CD4-positive, alpha-beta T cell treated with Interleukin-12 subunit alpha and Interleukin-12 subunit beta, for 1 hour (primary cell): Measurements from ENCODE around the gene VPREB1.
"Not testable (repeated sequence)": the region's sequence is repeated elsewhere in the genome, so short reads cannot be mapped to it uniquely, and the experiment has no call there.

Experiments
- DNase-seq: peaks from one replicate; pipeline ENCODE4 v3.0.0-alpha.2; 2020

Gene VPREB1, protein sequence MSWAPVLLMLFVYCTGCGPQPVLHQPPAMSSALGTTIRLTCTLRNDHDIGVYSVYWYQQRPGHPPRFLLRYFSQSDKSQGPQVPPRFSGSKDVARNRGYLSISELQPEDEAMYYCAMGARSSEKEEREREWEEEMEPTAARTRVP

DNA sequence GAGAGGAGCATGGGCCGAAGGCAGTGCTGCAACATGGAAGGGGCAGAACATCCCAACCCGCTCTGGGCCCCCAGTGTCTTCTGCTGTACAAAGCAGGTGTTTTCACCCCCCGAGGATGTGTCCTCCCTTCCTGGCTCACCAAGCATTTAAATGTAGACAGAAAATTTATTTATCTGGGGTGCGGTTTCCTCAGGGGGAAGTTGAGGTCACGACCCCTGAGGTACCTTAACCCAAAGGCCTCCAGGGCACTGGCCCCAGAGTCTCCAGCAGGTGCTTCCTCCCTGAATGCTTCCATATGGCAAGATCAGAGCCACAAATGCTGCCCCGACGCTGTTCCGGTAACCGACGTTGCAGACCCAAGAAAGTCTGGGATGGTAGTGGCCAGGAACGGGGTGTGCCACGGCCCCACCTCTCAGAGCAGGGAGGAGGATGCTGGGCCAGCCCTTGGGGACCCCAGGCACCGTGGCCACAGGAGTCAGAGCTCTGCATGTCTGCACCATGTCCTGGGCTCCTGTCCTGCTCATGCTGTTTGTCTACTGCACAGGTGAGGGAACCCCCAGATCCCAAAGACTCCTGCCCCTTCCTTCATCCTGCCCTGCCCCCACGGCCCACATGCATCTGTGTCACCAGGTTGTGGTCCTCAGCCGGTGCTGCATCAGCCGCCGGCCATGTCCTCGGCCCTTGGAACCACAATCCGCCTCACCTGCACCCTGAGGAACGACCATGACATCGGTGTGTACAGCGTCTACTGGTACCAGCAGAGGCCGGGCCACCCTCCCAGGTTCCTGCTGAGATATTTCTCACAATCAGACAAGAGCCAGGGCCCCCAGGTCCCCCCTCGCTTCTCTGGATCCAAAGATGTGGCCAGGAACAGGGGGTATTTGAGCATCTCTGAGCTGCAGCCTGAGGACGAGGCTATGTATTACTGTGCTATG is at the start of gene VPREB1:
TSS of gene VPREB1 (plus strand) at position 471 of the 935 bp plus-strand sequence. CDS start at position 499, 28 bp downstream.
- no peak for DNase-seq

DNA sequence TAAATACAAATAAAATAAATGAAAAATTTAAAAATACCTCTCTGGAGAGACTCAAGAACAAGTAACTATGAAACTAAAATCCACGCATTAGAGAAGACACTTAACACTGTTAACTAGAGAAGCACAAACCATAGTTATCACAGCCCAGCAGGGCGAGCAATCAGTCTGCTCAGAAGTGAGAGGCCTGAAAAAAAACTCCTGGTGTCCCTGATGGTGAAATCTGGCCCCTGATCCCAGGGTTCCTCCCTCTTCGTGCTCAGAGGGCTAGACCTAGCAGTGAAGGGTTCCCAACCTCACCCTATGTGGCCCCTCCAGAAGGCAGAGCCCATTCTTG is 49.7 kb upstream of the VPREB1 start:
- DNase-seq, result no peak

DNA sequence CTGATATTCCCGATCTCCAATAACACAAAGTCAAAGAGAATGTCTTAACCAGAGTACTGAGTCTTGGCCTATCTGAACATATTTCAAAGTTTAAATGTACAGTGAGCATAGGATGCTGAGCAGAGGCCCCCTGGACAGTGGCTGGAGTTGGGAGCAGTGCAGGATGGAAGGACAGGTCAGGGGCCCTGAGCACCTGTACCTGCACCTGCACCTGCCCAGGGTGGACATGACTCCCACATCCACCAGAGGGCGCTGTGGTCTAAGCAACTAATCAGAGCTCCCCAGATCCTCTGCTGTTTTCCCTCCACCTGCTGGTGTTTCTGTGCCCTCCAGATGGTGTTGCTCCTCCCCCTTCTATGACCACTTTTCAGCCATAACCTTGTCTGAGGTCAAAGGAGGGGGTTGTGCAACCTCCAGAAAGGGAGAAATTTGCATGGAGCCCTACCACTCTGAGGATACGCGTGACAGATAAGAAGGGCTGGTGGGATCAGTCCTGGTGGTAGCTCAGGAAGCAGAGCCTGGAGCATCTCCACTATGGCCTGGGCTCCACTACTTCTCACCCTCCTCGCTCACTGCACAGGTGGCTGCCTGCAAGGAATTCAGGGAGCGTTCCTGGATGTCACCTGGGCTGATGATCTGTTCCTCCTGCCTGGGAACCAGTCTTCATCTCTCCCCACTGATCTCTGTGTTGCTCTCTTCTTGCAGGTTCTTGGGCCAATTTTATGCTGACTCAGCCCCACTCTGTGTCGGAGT is 49.1 kb upstream of the VPREB1 start:
- DNase-seq, result peak; percentile 75

DNA sequence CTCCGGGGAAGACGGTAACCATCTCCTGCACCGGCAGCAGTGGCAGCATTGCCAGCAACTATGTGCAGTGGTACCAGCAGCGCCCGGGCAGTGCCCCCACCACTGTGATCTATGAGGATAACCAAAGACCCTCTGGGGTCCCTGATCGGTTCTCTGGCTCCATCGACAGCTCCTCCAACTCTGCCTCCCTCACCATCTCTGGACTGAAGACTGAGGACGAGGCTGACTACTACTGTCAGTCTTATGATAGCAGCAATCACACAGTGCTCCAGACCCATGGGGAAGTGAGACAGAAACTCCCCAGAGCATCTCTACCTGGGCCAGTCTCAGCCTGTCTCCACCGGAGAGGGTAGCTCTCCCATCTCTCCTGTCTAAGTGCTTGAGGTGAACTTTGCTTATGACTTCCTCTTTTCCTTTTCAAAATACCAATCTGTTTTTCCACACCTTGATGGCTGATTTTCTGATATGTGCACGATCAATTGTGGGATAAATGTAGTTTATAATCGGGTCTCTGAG is 48.5 kb upstream of the VPREB1 start:
- DNase-seq, result no peak

DNA sequence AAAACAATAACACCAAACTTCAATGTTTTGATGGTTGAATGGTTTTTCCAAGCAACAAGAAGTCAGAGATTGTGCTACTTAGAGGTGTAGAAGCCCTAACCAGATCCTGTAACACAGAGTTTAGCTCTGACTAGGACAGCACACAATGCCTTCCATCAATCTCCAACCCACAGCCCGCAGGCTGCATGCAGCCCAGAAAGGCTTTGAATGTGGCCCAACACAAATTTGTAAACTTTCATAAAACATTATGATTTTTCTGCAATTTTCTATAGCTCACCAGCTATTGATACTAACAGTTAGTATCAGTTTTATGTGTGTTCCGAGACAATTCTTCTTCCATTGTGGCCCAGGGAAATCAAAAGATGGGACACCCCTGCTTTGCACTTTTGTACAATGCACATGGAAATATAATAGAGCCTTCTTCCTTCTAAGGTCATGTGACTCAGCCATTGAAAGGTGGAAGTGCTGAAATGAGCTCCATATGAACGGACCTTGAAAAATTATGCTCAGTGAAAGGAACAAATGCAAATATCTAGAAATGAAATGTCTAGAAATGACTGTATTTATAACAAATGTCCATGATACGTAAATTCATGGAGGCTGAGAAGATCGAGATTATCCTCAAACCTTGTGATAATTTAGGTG is 47.6 kb upstream of the VPREB1 start:
- no peak for DNase-seq

DNA sequence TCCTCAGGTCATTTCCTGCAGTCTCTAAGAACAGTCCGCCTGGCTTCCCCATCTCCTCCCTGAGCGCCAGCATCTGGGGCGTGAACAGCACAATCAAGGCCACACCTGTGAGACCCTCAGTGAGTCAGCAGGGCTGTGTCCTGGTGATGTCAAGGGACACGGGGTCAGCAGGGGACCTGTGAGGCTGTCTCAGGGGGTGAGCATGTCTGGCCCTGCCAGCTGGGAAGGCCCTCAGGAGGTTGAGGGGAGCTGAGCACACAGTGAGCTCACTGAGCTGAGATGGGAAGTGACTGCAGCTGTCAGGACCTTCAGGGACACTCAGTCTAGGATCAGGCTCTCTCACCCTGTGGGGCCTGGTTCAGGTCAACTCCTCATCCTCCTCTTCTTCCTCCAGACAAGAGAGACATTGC is 46.6 kb upstream of the VPREB1 start:
- DNase-seq, result no peak

DNA sequence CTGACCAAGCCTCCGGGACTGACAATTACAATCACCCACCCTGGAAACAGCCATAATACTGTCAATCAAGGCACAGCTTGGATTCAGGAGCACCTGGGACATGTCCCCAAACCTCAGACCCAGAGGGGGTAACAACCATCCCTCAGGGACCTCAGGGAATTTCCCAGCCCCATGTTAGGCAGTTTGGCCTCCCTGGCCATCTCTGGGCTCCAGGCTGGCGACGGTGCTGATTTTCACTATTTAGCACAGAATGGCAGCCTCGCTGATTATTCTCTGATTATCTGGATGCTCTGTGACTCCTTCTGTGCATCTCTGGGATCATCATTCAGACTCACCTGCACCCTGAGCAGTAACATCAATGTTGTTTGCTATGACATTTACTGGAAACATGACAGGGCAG is 45.8 kb upstream of the VPREB1 start:
- no peak for DNase-seq

DNA sequence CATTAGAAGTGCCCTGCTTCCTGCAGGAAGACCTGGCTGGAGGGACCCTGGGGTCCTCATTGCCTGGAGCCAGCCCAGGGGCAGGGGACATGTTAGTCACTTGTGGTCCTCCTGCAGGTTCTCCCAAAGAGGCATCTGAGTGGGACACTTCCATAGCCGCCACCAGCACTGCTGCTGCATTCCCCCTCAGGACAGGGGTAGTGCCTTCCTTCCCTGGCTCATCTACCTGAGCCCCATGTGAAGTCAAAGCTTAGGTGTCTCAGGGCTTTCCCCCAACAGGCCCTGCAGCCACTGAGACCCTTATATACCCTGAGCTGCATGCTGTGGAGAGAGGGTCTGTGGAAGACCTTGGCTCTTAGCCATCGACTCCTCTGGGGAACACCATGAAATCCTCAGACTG is 45.0 kb upstream of the VPREB1 start:
- no peak for DNase-seq

DNA sequence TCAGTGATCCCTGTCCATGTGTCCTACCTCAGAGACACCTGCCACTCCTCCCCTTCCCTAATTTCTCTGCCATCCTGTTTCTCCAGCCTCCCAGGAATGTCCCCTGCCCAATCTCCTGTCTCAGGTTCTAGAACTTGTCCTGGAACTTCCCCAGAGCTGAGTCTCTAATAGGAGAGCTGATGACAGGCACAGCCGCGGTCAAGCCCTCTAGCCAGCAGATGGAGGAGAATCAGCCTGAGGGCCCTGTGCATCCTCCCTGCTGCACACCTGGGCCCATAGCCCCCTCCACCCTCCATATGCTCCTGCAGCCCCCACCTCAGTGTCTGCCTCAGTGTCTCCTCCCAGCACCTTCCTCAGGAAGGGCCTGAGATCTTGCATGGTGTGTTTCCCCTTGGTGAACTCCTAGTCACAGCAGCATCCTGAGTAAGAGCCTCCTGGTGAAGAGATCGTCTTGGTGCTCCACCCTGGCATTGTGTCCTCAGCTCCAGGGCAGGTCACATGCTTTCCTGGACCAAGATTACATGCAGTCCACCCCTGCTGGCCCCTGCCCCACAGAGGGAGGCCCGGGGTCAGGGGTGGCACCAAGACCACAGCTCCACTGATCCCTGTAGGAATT is 43.9 kb upstream of the VPREB1 start:
- no peak for DNase-seq

DNA sequence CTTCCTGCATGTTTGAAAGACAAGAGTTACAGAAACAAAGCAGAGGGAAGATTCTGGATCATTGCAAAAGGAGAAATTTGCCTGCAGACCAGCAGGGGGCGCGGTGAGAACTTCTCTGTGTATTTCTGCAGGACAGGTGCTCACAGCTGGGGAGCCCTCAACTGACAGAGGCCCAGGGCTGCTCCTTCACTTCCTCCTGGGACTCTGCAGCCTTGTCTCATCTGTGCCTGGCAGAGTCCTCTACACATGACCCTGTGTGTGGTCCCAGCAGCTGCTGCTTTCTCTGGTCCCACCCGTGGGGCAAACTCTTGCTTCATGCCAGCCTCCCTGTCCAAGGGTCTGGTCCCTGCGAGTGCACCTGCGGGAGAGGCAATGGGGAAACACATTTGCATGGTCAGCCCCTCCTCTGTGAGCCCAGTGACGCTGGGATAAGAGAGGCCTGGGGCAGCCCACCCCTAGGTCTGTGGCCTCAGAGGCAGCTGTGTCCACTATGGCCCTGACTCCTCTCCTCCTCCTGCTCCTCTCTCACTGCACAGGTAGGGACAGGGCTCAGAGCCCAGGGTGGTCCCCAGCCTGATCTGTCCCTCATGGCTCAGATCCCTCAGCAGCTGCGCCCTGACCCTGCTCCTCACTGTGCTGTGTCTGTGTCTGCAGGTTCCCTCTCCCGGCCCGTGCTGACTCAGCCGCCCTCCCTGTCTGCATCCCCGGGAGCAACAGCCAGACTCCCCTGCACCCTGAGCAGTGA is 43.2 kb upstream of the VPREB1 start:
- no peak for DNase-seq

DNA sequence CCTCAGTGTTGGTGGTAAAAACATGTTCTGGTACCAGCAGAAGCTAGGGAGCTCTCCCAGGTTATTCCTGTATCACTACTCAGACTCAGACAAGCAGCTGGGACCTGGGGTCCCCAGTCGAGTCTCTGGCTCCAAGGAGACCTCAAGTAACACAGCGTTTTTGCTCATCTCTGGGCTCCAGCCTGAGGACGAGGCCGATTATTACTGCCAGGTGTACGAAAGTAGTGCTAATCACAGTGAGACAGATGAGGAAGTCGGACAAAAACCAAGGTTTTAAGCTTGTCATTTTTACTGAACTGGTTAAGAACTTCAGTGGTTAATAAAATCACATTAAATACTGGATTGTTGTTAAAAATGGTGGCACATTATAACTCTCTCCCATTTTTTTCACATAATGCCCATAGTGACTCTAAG is 42.6 kb upstream of the VPREB1 start:
- no peak for DNase-seq

DNA sequence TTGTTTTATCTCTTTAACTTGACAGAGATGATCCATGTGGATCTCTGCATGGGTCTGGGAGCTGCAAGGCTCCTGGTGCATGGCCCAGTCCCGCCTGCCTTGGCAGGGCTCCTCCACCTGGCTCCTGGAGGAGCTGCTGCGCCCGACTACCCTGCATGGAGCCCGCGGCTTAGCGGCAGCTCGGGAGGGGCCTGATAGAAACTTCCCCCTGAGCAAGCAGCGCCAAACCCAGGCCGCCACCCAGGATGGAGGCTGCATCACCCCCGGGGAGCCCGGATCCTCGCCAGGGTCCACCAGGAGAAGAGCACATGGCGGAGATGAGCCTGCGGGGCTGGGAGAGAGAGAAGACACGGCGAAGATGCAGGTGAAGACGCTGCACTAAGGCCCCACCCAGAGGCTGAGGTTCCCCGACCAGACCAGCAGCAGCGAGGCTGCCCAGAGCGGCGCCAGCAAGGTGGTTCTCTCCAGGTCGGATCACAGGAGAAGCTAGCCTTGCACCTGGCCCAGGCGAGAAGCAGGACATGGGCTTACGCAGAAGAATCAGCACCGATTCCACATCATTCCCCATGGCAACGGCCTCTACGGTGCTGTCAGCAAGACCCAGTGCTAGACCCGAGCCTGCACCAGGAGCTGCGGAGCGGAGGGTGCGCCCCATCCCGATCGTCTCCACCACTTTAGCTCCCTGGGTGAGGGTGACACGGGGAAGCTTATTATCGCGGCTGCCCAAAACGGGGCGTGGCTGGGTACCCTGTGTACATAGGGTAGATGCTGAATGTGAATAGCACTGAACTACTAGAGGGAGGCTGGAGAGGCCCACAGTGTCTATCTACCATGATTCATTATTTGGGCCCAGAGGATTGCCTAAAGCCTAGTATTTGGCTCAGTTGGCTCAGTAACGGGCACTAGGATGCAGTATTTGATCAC is 41.3 kb upstream of the VPREB1 start:
- no peak for DNase-seq

DNA sequence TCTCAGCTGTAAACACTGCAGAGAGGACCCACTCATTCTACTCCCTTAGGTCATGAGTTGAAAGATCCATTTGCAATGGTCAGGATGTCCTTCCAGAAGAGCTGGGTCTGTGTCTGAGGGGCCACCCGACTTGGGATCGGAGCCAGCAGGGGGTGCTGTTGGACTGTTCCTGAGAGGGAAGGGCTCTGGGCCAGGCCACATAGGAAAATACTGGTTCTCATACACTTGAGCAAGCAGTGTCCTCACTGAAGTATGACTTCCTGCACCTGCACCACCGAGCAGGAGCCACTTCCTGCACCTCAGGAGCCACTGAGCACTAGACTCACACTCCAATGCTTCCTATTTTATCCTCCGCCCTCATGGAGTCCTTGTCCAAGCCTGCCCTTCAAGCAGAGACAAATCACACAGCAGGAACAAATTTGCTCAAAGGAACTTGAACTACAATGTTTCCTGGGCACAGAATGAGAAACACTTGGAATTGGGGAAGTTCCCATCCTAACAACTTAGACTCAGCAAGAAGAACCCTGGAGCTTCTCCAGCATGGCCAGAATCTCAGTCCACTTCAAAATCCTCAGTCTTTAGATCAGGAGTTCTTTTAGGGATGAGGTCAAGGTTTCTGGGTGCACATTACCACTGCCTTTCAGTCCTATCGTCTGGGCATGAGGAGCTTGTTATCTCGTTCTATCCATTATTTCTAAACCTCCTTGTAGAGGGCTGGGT is 36.6 kb upstream of the VPREB1 start:
- peak; percentile 70 for DNase-seq

DNA sequence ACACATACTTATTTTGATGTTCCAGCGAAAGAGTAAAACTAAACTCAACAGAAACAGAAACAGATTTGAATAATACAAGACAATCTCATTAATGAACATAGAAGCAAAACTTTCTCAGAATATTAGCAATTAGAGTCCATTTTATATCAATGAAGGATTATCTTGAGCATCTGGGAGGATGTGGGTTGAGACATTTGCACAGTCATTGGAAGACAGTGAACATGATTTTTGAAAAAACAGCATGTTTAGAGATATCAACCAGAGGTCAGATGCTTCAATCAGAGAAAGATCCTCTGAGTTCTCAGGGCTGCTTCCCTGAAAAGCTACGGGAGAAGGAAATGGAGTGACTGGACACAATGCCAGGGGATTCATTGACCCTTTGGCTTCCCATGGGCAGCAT is 35.9 kb upstream of the VPREB1 start:
- no peak for DNase-seq

DNA sequence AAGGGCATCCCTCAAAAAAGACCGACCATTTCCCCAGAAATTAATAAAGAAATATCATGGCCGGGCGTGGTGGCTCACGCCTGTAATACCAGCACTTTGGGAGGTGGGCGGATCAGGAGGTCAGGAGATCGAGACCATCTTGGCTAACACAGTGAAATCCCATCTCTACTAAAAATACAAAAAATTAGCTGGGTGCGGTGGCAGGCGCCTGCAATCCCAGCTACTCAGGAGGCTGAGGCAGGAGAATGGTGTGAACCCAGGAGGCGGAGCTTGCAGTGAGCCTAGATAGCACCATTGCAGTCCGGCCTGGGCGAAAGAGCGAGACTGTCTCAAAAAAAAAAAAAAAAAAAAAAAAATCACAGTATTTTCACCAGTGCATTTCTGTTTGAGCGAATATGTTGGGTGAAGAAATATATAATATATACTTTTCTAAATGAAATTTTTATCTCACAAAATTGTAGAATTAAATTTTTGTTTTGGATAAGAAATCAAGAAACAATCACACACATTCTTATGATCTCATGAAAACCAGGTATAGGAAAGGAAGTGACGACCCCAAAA is 35.4 kb upstream of the VPREB1 start:
- DNase-seq, result not testable (repeated sequence)

DNA sequence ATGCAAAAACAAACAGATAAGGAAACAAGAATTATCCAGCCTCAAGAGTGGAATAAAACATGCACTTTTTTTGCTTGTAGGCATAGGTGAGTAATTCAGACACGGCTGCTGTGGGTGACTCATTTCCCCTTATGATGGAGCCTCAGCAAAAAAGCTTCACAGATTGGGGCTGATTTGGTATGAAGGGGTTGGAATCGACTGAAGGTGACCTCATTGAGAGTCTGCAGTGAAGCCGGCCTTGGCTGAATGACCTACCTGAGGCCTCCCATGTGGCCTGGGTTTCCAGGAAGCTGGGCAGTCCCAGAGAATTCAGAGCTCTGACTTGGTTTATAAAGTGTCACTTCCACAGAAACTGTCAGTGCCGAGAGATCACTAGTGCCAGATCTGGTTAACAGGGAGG is 34.2 kb upstream of the VPREB1 start:
- no peak for DNase-seq

DNA sequence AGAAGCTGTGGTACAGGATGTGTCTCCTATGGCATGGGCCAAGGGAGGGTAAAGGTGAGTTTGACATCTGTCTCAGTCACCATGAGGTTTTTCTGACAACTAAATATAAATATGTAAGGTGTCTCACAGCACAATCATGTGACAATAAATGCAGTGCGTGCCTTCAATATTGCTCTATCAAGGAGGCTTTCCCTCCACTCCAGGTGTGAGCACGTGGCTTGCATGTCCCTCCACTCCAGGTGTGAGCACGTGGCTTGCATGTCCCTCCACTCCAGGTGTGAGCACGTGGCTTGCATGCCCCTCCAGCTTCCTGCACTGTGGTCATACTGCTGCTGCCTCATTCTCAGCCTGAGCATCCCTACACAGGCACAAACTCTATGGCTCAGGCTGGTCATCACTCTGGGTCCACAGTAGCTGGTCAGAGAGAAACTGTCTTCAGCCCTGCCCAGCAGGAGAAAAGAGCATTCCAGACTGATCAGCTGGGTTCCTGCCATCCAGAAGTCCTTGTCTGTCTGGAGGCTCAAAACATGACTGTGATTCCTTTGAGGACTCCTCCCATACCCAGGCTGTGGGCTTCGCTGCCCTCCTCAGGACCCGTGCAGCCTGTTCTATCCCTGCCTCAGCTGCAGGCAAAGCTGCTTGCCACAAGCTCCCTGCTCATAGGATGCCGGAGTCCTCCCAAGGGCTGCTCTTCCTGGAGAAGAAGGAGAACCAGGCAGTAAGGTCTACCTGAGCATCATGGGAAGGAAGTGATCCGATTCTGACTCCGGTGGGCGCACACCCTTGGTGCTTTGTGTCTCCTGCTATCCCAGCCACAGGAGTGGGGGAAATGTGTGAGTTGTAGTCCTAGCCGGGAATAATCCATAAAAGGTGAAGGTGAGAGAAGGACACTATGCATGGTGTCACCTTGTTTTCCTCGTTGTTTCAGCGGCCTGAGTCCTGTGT is 33.4 kb upstream of the VPREB1 start:
- no peak for DNase-seq

DNA sequence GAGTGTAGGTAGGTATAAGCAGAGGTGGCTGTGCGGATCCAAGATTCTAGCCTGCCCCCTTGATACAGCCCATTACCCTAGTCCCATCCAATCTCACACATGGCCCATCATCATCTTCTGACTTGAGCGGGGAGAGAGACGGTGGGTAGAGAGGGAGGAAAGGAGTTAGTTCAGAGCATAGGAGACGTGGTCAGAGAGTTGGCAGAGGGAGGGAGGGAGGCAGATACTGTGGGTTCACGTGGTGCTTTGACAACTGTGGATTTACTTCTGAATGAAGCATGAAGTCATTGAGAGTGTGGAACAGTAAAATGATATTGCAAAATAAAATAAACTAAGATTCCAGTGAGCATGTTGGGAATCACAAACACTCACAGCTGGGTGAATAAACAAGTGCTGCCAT is 31.4 kb upstream of the VPREB1 start:
- DNase-seq, result no peak
